K562 (cell line): Measurements from ENCODE around the gene BCO1. TPM values are rescaled to one million over a fixed set of nuclear protein-coding genes. Genes with fewer than 3 reads are reported as not detected.

ENCODE experiments used
- ATAC-seq: fragments of 200-7000 bp; cut with Tn5 transposase; 3 replicates; pipeline ENCODE4 v1.9.1; 2020; ENCODE audit warnings: moderate library complexity
- BruUV-seq: library from RNA; stranded (reverse); fragments of 400-500 nt; replicated peaks from 2 replicates; lab custom pipeline; 2021; lab: Mats Ljungman, UMichigan
- CTCF ChIA-PET: fragments of 300-600 bp; formaldehyde crosslinking; extraction: SDS; loops from one replicate; lab custom pipeline; 2021; ENCODE audit warnings: low intra/inter-chr PET ratio; lab: Yijun Ruan, JAX
- POLR2A ChIA-PET: fragments of 300-600, 350-650 bp; sonication (Branson Sonifier 250); formaldehyde crosslinking; extraction: SDS; loops from one replicate; lab custom pipeline; 2021; ENCODE audit warnings: antibody characterized with exemption, inconsistent platforms; lab: Yijun Ruan, JAX
- DNase-seq, 4 experiments: peaks; one replicate each; pipeline versions ENCODE4 v3.0.0 to v3.0.0-alpha.2; 2011 to 2018; ENCODE audit warnings: low spot score in 3 of 4, mixed read lengths in 3 of 4; ENCODE audit errors: extremely low read depth in 1 of 4
- FAIRE-seq: peaks from 2 replicates; lab custom pipeline; 2011; peaks lifted over from hg19 to GRCh38; lab: Jason Lieb, UNC
- H2AFZ ChIP-seq: 2 replicates; pipeline ENCODE4 v1.6.0; 2011; ENCODE audit warnings: low read depth, low read length, control low read depth, inconsistent platforms
- H3K27ac ChIP-seq: fragments of 200-600 bp; 3 replicates; pipeline ENCODE4 v1.8.0; 2011; ENCODE audit warnings: low read depth, mild to moderate bottlenecking, control low read depth, inconsistent platforms, low read length, moderate library complexity, mixed read lengths; ENCODE audit errors: extremely low read depth
- H3K27me3 ChIP-seq, 2 experiments: fragments of 300-600 bp in 1 of 2; 2 replicates in 1 of 2; 3 replicates in 1 of 2; pipeline versions ENCODE4 v1.6.0 to v1.8.0; 2011; ENCODE audit warnings: inconsistent platforms in 2 of 2, low read length in 2 of 2, mild to moderate bottlenecking in 1 of 2, mixed read lengths in 1 of 2, moderate library complexity in 1 of 2; ENCODE audit not compliant: control insufficient read depth in 2 of 2, insufficient read depth in 2 of 2
- H3K36me3 ChIP-seq: fragments of 300-600 bp; 3 replicates; pipeline ENCODE4 v1.8.0; 2011; ENCODE audit warnings: mild to moderate bottlenecking, low read length, inconsistent platforms; ENCODE audit not compliant: control insufficient read depth, insufficient read depth
- H3K4me1 ChIP-seq, 2 experiments: fragments of 200-600 bp in 1 of 2; replicated peaks in 1 of 2; 2 replicates in 1 of 2; 3 replicates in 1 of 2; pipeline versions ENCODE4 v1.5.1 to v1.8.0; 2011; ENCODE audit warnings: inconsistent platforms in 2 of 2, low read length in 2 of 2, mild to moderate bottlenecking in 1 of 2, mixed read lengths in 1 of 2, moderate library complexity in 1 of 2; ENCODE audit not compliant: control insufficient read depth in 2 of 2, insufficient read depth in 2 of 2
- H3K4me2 ChIP-seq: 2 replicates; pipeline ENCODE4 v1.6.1; 2011; ENCODE audit warnings: low read length, control low read depth, inconsistent platforms, mixed read lengths; ENCODE audit not compliant: insufficient read depth
- H3K4me3 ChIP-seq: fragments of 200-600 bp; sonication (generic), shearing (Covaris generic); 2 replicates; pipeline ENCODE4 v1.5.1; 2016; ENCODE audit warnings: control low read depth, inconsistent platforms
- H3K79me2 ChIP-seq: fragments of 200-600 bp; 3 replicates; pipeline ENCODE4 v1.8.0; 2011; ENCODE audit warnings: low read length, inconsistent platforms; ENCODE audit not compliant: control insufficient read depth, insufficient read depth
- H3K9ac ChIP-seq, 2 experiments: 2 replicates each; pipeline versions ENCODE4 v1.6.0 to v1.6.1; 2011; ENCODE audit warnings: low read depth in 2 of 2, low read length in 2 of 2, control low read depth in 1 of 2, inconsistent platforms in 1 of 2, mild to moderate bottlenecking in 1 of 2, mixed read lengths in 1 of 2; ENCODE audit not compliant: insufficient read depth in 1 of 2
- H3K9me1 ChIP-seq: one replicate; pipeline ENCODE4 v1.6.0; 2011; ENCODE audit warnings: inconsistent platforms, mild to moderate bottlenecking, low read length, moderate library complexity; ENCODE audit not compliant: control insufficient read depth, insufficient read depth
- H3K9me3 ChIP-seq: replicated peaks from 2 replicates; pipeline ENCODE4 v1.5.1; 2011; ENCODE audit warnings: low read depth, low read length, inconsistent platforms; ENCODE audit not compliant: control insufficient read depth, insufficient read depth
- H4K20me1 ChIP-seq: replicated peaks from 2 replicates; pipeline ENCODE4 v1.6.1; 2011; ENCODE audit warnings: low read length, inconsistent platforms, mixed read lengths; ENCODE audit not compliant: control insufficient read depth, insufficient read depth
- CBX8 ChIP-seq: fragments of 200-600 bp; sonication (generic); IDR thresholded peaks from 2 replicates; pipeline ENCODE4 v1.6.1; 2012; ENCODE audit warnings: borderline replicate concordance, mixed run types, low read depth, mild to moderate bottlenecking, moderate library complexity, mixed read lengths, low read length, control low read depth, inconsistent platforms; ENCODE audit not compliant: poor library complexity, severe bottlenecking; ENCODE audit errors: extremely low read depth
- PPARD ChIP-seq: fragments of 250-450 bp; sonication (Bioruptor Pico); IDR thresholded peaks from 2 replicates; pipeline ENCODE4 v1.8.0; 2022; ENCODE audit warnings: inconsistent platforms, mild to moderate bottlenecking, moderate library complexity
- RBBP5 ChIP-seq: fragments of 200-600 bp; sonication (generic); IDR thresholded peaks from 2 replicates; pipeline ENCODE4 v1.6.1; 2012; ENCODE audit warnings: borderline replicate concordance, mild to moderate bottlenecking, low read length, control low read depth, inconsistent platforms; ENCODE audit not compliant: insufficient read depth, poor library complexity, severe bottlenecking
- in situ Hi-C: fragments of 300-500 bp; cut with MboI; formaldehyde crosslinking; loops from 4 replicates; pipeline ENCODE4 v1.15.0; 2018; ENCODE audit warnings: inconsistent platforms, mixed read lengths
- intact Hi-C: fragments of 100-400 bp; cut with micrococcal nuclease; formaldehyde crosslinking; loops from 2 replicates; pipeline ENCODE4 v1.14.2; 2022
- polyA plus RNA-seq, 8 experiments: library from polyadenylated mRNA; depleted of rRNA in 4 of 8; stranded (reverse) in 5 of 8; unstranded in 3 of 8; fragments of >200 nt; fragmentation: Nextera tagmentation in 2 of 8; fragmentation: Illumina TruSeq in 1 of 8; extraction: Ambion mirVana in 2 of 8; extraction: Trizol in 1 of 8; gene quantifications; 2 replicates each; pipeline versions ENCODE4 v1.2.1 to v1.2.3, GENCODE V29; 2011 to 2014; ENCODE audit warnings: inconsistent platforms in 1 of 8, missing spikeins in 1 of 8
- total RNA-seq, 7 experiments: library from RNA; depleted of rRNA in 6 of 7; stranded (reverse); fragments of >200 nt in 6 of 7; fragmentation: Illumina TruSeq in 2 of 7; extraction: Trizol in 2 of 7; gene quantifications; 2 replicates each; pipeline versions ENCODE4 v1.2.1 to v1.2.3, GENCODE V29; 2011 to 2021; ENCODE audit warnings: low replicate concordance in 1 of 7
- TF ChIP-seq, protein P1 (sequence below): sonication (generic); formaldehyde crosslinking; IDR thresholded peaks from 2 replicates; pipeline ENCODE4 v1.8.0; 2022; ENCODE audit warnings: mild to moderate bottlenecking, missing genetic modification reagents
- TF ChIP-seq, protein P2 (sequence below): fragments of 450-650 bp; IDR thresholded peaks from 2 replicates; pipeline ENCODE4 v1.6.1; 2016
- TF ChIP-seq, protein P3 (sequence below): IDR thresholded peaks from 2 replicates; pipeline ENCODE4 v1.6.1; 2012; ENCODE audit warnings: low read depth, low read length, improper control_type of control experiment, borderline replicate concordance
- TF ChIP-seq, protein P4 (sequence below): sonication (generic); formaldehyde crosslinking; IDR thresholded peaks from 2 replicates; pipeline ENCODE4 v1.8.1; 2023; ENCODE audit warnings: missing genetic modification reagents, mild to moderate bottlenecking, borderline replicate concordance
- TF ChIP-seq, protein P5 (sequence below): sonication (generic); formaldehyde crosslinking; IDR thresholded peaks from 2 replicates; pipeline ENCODE4 v1.8.0; 2022; ENCODE audit warnings: mild to moderate bottlenecking, missing genetic modification reagents, borderline replicate concordance

Gene BCO1
- total and polyA plus RNA-seq, 9 of the 15 experiments (the other 6 are each of a cell fraction or from before 2014, with no cell fraction given), result not detected

DNA sequence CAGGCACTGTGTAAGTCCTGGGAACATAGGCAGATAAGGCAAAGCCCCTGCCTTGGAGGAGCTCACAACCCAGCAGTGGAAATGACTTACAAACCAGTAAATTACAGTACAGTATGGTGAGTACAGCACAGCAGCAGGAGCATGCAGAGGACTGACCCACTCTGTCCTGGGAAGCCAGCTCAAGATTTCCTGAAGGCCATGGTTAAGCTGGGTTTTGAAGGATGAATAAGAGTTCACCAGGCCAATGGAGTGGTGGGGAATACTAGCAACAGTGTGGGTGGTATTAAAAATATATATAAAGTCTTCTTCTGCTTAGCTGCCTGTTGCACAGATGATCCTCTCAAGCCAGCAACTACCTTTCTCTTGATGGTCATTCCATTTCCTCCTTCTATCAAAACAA, 73.3 kb downstream of the BCO1 start:
- DNase-seq (no peak), FAIRE-seq (no peak), ATAC-seq (no peak)
- no TSS peak for BruUV-seq
- CTCF ChIA-PET, result no interaction called here
- intact Hi-C loops (no loop called here), in situ Hi-C loops (no loop called here)
- H4K20me1 ChIP-seq, result peaks cover 6% of the 10 kb centered on the region; the same call in 1 of the 2 replicates
- no peak overlapping the region for H3K9ac ChIP-seq
- no peak overlapping the region for H2AFZ ChIP-seq
- H3K4me3 ChIP-seq, result no peak overlapping the region
- no peak overlapping the region for H3K27ac ChIP-seq
- H3K36me3 ChIP-seq, result no peaks in the 10 kb centered on the region
- peaks cover 15 to 22% of the 10 kb centered on the region in 2 experiments for H3K4me1 ChIP-seq
- peaks cover 0 to 4% of the 10 kb centered on the region in 2 experiments; a peak in 1 of 5 replicates for H3K27me3 ChIP-seq
- H3K79me2 ChIP-seq, result peaks cover 31% of the 10 kb centered on the region
- H3K9me3 ChIP-seq, result no peaks in the 10 kb centered on the region
- H3K4me2 ChIP-seq, result no peak overlapping the region
- no peaks in the 10 kb centered on the region for H3K9me1 ChIP-seq
- POLR2A ChIA-PET, result interaction anchor here (2.0 kb wide), 1 partner anchor 10 kb away, joined by 11 read pairs; no protein-coding TSS in a partner anchor
- TF ChIP-seq RBBP5 (no peak), CBX8 (no peak), PPARD (CRISPR knock-in tag) (no peak)
- TF ChIP-seq, protein P1, sequence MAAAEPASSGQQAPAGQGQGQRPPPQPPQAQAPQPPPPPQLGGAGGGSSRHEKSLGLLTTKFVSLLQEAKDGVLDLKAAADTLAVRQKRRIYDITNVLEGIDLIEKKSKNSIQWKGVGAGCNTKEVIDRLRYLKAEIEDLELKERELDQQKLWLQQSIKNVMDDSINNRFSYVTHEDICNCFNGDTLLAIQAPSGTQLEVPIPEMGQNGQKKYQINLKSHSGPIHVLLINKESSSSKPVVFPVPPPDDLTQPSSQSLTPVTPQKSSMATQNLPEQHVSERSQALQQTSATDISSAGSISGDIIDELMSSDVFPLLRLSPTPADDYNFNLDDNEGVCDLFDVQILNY (CRISPR knock-in tag), result no peak
- TF ChIP-seq, protein P2, sequence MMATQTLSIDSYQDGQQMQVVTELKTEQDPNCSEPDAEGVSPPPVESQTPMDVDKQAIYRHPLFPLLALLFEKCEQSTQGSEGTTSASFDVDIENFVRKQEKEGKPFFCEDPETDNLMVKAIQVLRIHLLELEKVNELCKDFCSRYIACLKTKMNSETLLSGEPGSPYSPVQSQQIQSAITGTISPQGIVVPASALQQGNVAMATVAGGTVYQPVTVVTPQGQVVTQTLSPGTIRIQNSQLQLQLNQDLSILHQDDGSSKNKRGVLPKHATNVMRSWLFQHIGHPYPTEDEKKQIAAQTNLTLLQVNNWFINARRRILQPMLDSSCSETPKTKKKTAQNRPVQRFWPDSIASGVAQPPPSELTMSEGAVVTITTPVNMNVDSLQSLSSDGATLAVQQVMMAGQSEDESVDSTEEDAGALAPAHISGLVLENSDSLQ, result no peak
- TF ChIP-seq, protein P3, sequence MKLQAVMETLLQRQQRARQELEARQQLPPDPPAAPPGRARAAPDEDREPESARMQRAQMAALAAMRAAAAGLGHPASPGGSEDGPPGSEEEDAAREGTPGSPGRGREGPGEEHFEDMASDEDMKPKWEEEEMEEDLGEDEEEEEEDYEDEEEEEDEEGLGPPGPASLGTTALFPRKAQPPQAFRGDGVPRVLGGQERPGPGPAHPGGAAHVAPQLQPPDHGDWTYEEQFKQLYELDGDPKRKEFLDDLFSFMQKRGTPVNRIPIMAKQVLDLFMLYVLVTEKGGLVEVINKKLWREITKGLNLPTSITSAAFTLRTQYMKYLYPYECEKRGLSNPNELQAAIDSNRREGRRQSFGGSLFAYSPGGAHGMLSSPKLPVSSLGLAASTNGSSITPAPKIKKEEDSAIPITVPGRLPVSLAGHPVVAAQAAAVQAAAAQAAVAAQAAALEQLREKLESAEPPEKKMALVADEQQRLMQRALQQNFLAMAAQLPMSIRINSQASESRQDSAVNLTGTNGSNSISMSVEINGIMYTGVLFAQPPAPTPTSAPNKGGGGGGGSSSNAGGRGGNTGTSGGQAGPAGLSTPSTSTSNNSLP, result no peak
- TF ChIP-seq, protein P4, sequence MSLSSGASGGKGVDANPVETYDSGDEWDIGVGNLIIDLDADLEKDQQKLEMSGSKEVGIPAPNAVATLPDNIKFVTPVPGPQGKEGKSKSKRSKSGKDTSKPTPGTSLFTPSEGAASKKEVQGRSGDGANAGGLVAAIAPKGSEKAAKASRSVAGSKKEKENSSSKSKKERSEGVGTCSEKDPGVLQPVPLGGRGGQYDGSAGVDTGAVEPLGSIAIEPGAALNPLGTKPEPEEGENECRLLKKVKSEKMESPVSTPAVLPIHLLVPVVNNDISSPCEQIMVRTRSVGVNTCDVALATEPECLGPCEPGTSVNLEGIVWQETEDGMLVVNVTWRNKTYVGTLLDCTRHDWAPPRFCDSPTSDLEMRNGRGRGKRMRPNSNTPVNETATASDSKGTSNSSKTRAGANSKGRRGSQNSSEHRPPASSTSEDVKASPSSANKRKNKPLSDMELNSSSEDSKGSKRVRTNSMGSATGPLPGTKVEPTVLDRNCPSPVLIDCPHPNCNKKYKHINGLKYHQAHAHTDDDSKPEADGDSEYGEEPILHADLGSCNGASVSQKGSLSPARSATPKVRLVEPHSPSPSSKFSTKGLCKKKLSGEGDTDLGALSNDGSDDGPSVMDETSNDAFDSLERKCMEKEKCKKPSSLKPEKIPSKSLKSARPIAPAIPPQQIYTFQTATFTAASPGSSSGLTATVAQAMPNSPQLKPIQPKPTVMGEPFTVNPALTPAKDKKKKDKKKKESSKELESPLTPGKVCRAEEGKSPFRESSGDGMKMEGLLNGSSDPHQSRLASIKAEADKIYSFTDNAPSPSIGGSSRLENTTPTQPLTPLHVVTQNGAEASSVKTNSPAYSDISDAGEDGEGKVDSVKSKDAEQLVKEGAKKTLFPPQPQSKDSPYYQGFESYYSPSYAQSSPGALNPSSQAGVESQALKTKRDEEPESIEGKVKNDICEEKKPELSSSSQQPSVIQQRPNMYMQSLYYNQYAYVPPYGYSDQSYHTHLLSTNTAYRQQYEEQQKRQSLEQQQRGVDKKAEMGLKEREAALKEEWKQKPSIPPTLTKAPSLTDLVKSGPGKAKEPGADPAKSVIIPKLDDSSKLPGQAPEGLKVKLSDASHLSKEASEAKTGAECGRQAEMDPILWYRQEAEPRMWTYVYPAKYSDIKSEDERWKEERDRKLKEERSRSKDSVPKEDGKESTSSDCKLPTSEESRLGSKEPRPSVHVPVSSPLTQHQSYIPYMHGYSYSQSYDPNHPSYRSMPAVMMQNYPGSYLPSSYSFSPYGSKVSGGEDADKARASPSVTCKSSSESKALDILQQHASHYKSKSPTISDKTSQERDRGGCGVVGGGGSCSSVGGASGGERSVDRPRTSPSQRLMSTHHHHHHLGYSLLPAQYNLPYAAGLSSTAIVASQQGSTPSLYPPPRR, result no peak
- TF ChIP-seq, protein P5, sequence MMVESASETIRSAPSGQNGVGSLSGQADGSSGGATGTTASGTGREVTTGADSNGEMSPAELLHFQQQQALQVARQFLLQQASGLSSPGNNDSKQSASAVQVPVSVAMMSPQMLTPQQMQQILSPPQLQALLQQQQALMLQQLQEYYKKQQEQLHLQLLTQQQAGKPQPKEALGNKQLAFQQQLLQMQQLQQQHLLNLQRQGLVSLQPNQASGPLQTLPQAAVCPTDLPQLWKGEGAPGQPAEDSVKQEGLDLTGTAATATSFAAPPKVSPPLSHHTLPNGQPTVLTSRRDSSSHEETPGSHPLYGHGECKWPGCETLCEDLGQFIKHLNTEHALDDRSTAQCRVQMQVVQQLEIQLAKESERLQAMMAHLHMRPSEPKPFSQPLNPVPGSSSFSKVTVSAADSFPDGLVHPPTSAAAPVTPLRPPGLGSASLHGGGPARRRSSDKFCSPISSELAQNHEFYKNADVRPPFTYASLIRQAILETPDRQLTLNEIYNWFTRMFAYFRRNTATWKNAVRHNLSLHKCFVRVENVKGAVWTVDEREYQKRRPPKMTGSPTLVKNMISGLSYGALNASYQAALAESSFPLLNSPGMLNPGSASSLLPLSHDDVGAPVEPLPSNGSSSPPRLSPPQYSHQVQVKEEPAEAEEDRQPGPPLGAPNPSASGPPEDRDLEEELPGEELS (CRISPR knock-in tag), result no peak
